ENCODE measurements around the gene ACOT7.

ACOT7 gene

DNA sequence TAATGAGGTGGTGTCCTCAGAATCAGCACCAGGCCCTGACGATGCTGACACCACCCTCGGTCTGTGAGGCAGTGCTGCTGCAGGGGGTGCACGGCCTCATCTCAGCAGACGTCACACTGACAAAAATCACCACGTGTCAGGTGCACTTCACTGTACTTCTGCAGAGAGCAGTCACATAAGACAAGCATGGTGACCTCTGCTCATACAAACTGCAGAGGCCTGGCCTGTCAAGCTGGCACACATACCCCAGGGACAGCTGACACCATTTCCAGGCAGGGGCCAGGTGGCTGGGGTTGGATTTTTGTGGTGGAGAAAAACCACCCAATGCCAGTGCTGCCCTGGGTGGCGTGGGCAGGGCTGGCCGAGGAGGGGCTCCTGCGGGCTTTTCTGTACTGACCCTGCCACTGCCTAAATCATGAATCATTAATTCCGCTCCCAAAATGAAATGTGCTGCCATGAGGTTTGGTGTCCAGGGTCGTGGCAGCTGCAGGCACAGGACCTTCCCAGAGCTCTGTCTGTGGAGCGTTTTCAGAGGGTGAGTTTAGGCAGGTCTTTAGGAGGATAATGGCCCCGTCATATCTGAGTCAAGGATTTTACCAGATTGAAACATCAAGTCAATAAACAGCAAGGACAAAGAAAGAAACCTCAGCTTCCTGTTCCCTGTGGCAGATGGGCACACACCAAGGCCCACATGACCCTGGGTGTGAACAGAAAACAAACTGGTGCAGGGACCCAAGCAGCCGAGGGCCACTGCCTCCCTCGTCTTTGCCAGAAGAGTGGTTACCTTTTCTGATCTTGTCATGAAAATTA lies 99.3 kb downstream of the ACOT7 start:
- in situ Hi-C loops (cut with HindIII; ENCODE audit: low sequenced_read_pairs) = no loop called here

- in situ Hi-C loops (cut with HindIII; ENCODE audit: low sequenced_read_pairs) = no loop called here
Observed at GRCh38 chr1:6292102-6292501, 101.5 kb downstream of the ACOT7 start.

GRCh38 chr1:6288665-6289064 lies 104.9 kb downstream of the ACOT7 start:
- in situ Hi-C loops (cut with HindIII; ENCODE audit: low sequenced_read_pairs) = no loop called here

DNA sequence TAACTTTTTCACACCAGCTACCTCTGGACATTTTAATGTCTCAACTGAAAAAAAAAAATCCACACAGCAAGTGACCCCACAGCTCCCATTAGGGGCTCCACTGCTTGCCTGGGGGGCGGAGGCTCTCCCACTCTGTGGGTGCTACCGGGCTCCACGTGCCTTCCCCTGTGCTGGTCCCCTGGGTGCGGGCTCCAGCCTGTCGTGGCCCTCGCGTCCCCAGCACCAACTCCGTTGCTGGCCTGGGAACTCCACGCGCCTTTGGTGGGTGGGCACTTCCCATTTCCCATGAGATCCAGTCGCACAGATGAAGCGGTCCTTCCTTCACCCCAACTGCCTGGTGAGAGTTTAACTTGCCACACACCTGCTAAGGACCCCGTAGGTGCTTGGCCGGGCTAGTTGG lies 105.5 kb downstream of the ACOT7 start:
- in situ Hi-C loops (cut with HindIII; ENCODE audit: low sequenced_read_pairs) = no loop called here

- in situ Hi-C loops (cut with HindIII; ENCODE audit: low sequenced_read_pairs) = no loop called here
Observed at GRCh38 chr1:6287431-6287886, 106.1 kb downstream of the ACOT7 start.

GRCh38 chr1:6287029-6287428 lies 106.5 kb downstream of the ACOT7 start:
- in situ Hi-C loops (cut with HindIII; ENCODE audit: low sequenced_read_pairs) = no loop called here

- in situ Hi-C loops (cut with HindIII; ENCODE audit: low sequenced_read_pairs) = no loop called here
Observed at GRCh38 chr1:6286266-6286665, 107.3 kb downstream of the ACOT7 start.

GRCh38 chr1:6285336-6285735 lies 108.2 kb downstream of the ACOT7 start:
- in situ Hi-C loops (cut with HindIII; ENCODE audit: low sequenced_read_pairs) = no loop called here

DNA sequence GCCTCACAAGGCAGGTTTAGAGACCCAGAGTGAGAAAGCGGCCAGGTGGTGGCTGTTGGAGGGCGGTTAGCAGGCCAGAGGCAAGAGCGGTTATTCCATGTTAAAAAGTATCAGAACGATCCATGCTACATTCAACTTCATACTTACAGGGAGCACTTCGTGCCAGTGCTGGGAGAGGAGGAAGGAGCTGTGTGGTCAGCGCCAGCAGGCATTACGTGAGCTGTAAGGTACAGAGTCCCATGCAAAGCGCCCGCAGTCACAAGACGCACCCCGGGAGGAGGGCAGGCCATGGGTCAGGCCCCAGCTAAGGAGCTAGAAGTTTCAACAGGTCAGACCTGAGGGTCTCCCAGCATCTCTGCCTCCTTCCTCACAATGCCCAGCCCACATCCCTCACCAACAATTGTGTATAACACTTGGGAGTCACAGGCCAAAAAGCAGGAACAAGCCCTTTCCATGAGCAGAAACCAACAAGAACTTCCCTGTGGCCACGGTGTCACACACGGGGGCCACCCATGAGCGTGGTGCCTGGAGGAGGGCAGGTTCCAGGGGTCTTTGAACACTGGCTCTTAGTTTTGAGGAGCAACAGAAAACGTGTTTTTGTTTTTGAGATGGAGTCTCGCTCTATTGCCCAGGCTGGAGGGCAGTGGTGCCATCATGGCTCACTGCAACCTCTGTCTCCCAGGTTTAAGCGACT lies 110.8 kb downstream of the ACOT7 start:
- in situ Hi-C loops (cut with HindIII; ENCODE audit: low sequenced_read_pairs) = no loop called here

GRCh38 chr1:6281511-6282402 lies 111.8 kb downstream of the ACOT7 start:
- in situ Hi-C loops (cut with HindIII; ENCODE audit: low sequenced_read_pairs) = no loop called here

GRCh38 chr1:6280761-6281451 lies 112.7 kb downstream of the ACOT7 start:
- in situ Hi-C loops (cut with HindIII; ENCODE audit: low sequenced_read_pairs) = no loop called here

DNA sequence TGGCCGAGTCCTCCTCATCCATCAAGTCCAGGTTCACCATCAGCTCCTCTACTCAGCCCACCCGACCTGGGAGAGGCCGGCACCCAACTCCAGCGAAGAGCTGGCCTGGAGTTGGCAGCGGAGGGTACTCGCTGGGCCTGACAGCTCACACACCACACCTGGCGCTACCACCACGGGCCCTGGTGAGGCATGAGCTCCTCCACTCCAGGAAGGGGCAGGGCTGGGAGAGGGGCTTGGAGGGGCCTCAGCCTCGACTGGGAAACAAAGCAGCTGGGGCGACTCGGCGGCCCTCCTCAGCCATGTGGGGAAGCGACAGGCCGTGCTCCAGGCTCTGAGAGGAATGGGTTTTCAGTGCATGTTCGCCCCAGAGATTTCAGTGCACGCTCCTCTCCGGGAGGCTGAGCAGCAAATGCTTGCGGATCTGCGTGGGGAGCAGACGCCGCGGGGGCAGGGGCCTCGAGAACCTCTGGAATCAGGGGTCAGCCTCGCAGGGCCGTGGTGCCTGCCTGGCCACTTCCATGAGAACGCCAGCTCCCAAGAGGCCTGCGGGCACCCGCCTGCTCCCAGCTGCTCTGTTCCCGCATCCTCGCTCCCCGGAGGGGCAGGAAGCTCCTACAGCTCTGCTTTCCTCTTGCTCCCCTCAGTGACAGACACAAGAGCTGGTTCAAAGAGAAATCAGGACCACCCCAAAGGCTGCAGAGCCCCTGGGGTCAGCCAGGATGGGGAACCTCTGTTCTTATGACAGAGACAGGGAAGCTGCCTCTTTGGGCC lies 113.8 kb downstream of the ACOT7 start:
- in situ Hi-C loops (cut with HindIII; ENCODE audit: low sequenced_read_pairs) = no loop called here

- in situ Hi-C loops (cut with HindIII; ENCODE audit: low sequenced_read_pairs) = no loop called here
Observed at GRCh38 chr1:6279066-6279465, 114.5 kb downstream of the ACOT7 start.

- in situ Hi-C loops (cut with HindIII; ENCODE audit: low sequenced_read_pairs) = no loop called here
Observed at GRCh38 chr1:6278263-6278662, 115.3 kb downstream of the ACOT7 start.

- in situ Hi-C loops (cut with HindIII; ENCODE audit: low sequenced_read_pairs) = no loop called here
Observed at GRCh38 chr1:6276811-6277555, 116.6 kb downstream of the ACOT7 start.

GRCh38 chr1:6275826-6276782 lies 117.5 kb downstream of the ACOT7 start:
- in situ Hi-C loops (cut with HindIII; ENCODE audit: low sequenced_read_pairs) = no loop called here

- in situ Hi-C loops (cut with HindIII; ENCODE audit: low sequenced_read_pairs) = no loop called here
Observed at GRCh38 chr1:6274622-6275139, 118.9 kb downstream of the ACOT7 start.

DNA sequence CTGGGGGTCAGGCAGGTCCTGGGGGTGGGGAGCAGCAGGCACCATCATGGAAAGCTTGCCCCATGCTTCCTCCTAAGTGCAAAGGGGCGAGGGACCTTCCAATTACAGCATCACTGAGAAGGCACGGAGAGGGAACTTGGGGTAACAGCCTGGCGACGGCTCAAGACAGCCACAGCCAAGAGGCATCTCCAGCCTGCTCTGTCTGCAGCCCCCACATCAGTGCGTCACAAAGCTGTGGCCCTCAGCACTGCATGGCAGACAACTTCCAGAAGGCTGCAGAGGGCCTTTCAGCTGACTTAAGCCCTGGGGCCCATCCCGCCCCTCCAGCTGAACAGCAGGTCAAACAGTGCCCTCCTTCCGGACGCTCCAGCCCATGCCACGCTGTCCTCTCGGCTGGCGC lies 119.5 kb downstream of the ACOT7 start:
- in situ Hi-C loops (cut with HindIII; ENCODE audit: low sequenced_read_pairs) = no loop called here

All from DLD1 (cell line).